HG03066 (cell line): ENCODE measurements around the gene ZNF574.

Experiments
- ATAC-seq: cut with Tn5 transposase; IDR thresholded peaks from one replicate; pipeline ENCODE4 v1.9.1; 2021; ENCODE audit warnings: low read depth; ENCODE audit not compliant: unreplicated experiment

The ZNF574 gene

GRCh38 chr19:42053037-42053935, 22.7 kb upstream of the ZNF574 start:
- ATAC-seq = no peak

- no peak for ATAC-seq
These were observed 21.8 kb upstream of the ZNF574 start for GRCh38 chr19:42054205-42054604.

GRCh38 chr19:42057846-42058245, 18.1 kb upstream of the ZNF574 start:
- ATAC-seq = no peak

- ATAC-seq = no peak
These were observed 16.8 kb upstream of the ZNF574 start for GRCh38 chr19:42059196-42059595.

GRCh38 chr19:42060117-42060516, 15.8 kb upstream of the ZNF574 start:
- ATAC-seq = no peak

GRCh38 chr19:42062381-42062780, 13.6 kb upstream of the ZNF574 start:
- ATAC-seq = no peak

GRCh38 chr19:42064432-42064831, 11.5 kb upstream of the ZNF574 start:
- ATAC-seq = no peak

GRCh38 chr19:42065051-42065450, 10.9 kb upstream of the ZNF574 start:
- ATAC-seq = no peak

GRCh38 chr19:42065511-42065910, 10.5 kb upstream of the ZNF574 start:
- no peak for ATAC-seq

- ATAC-seq = no peak
These were observed 9.8 kb upstream of the ZNF574 start for GRCh38 chr19:42066075-42066754.

- ATAC-seq = no peak
These were observed 8.6 kb upstream of the ZNF574 start for GRCh38 chr19:42067315-42067888.

- no peak for ATAC-seq
These were observed 7.6 kb upstream of the ZNF574 start for GRCh38 chr19:42068361-42068755.

- ATAC-seq = no peak
These were observed 7.0 kb upstream of the ZNF574 start for GRCh38 chr19:42068756-42069571.

GRCh38 chr19:42069619-42070351, 6.2 kb upstream of the ZNF574 start, which contains the start of gene GRIK5:
Gene GRIK5 (minus strand): TSS chr19:42070206. CDS start chr19:42065770, 4,436 bp downstream.
- no peak for ATAC-seq

- ATAC-seq = no peak
These were observed 4.7 kb upstream of the ZNF574 start for GRCh38 chr19:42071247-42071646.

GRCh38 chr19:42074513-42075363, 1.2 kb upstream of the ZNF574 start:
- no peak for ATAC-seq

GRCh38 chr19:42075364-42075615, 676 bp upstream of the ZNF574 start:
- ATAC-seq = no peak

GRCh38 chr19:42076380-42076944, 496 bp downstream of the ZNF574 start:
- no peak for ATAC-seq

- no peak for ATAC-seq
These were observed 2.1 kb downstream of the ZNF574 start for GRCh38 chr19:42078058-42078457.
